Measurements from ENCODE around the gene NUDT13.
A peak's percentile ranks its signal among the peaks of the same experiment; 100 is the strongest.

The NUDT13 gene

GRCh38 chr10:73167783-73168464, 57.7 kb downstream of the NUDT13 start, which contains the start of the genes ECD and FAM149B1:
Gene ECD, minus strand, starts transcription at chr10:73168008. Its CDS starts 4,071 bp downstream, at chr10:73163937.
Gene FAM149B1, plus strand, starts transcription at chr10:73168119. Its CDS starts 221 bp downstream, at chr10:73168340.
- Mint-ChIP-seq H3K4me3 (peak within 1 kb of the TSS; percentile 99), H3K36me3 (peaks cover 50% of the 10 kb centered on the region), H3K4me1 (peaks cover 42% of the 10 kb centered on the region), H3K27ac (peak within 1 kb of the TSS; percentile 98), H3K9me3 (no peaks in the 10 kb centered on the region)
- DNase-seq (ENCODE audit: low spot score in 2 of 2) (peak; percentile 89 to 96), ATAC-seq (peak; percentile 98)

GRCh38 chr10:73168465-73168803, 58.2 kb downstream of the NUDT13 start:
- H3K27ac Mint-ChIP-seq = peak overlapping the region; percentile 98
- no peak for DNase-seq (ENCODE audit: low spot score in 2 of 2)
- peaks cover 45% of the 10 kb centered on the region for H3K36me3 Mint-ChIP-seq
- peak; percentile 5 for ATAC-seq
- H3K4me3 Mint-ChIP-seq = peak overlapping the region; percentile 99
- peaks cover 39% of the 10 kb centered on the region for H3K4me1 Mint-ChIP-seq
- no peaks in the 10 kb centered on the region for H3K9me3 Mint-ChIP-seq

GRCh38 chr10:73169320-73169719, 59.1 kb downstream of the NUDT13 start:
- DNase-seq (ENCODE audit: low spot score in 2 of 2) = no peak
- ATAC-seq = no peak
- Mint-ChIP-seq H3K27ac (no peak overlapping the region), H3K9me3 (no peaks in the 10 kb centered on the region), H3K4me3 (peak overlapping the region; percentile 99), H3K36me3 (peaks cover 39% of the 10 kb centered on the region), H3K4me1 (peaks cover 33% of the 10 kb centered on the region)

DNA sequence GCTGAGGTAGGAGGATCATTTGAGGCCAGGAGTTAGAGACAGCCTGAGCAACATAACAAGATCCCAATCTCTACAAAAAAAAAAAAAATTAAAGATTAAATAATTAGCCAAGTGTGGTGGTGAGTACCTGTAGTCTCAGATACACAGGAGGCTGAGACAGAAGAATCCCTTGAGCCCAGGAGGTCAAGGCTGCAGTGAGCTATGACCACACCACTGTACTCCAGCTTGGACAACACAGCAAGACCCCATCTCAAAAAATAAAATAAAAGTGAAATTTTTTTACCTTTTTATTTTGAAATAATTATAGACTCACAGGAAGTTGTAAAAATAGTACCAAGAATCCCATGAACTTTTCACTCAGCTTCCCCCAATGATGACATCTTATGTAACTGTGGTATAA, 62.6 kb downstream of the NUDT13 start:
- DNase-seq (ENCODE audit: low spot score in 2 of 2) (no peak), ATAC-seq (no peak)
- Mint-ChIP-seq H3K4me1 (peaks cover 1% of the 10 kb centered on the region), H3K27ac (no peak overlapping the region), H3K4me3 (no peak overlapping the region), H3K9me3 (no peaks in the 10 kb centered on the region), H3K36me3 (peaks cover 37% of the 10 kb centered on the region)

DNA sequence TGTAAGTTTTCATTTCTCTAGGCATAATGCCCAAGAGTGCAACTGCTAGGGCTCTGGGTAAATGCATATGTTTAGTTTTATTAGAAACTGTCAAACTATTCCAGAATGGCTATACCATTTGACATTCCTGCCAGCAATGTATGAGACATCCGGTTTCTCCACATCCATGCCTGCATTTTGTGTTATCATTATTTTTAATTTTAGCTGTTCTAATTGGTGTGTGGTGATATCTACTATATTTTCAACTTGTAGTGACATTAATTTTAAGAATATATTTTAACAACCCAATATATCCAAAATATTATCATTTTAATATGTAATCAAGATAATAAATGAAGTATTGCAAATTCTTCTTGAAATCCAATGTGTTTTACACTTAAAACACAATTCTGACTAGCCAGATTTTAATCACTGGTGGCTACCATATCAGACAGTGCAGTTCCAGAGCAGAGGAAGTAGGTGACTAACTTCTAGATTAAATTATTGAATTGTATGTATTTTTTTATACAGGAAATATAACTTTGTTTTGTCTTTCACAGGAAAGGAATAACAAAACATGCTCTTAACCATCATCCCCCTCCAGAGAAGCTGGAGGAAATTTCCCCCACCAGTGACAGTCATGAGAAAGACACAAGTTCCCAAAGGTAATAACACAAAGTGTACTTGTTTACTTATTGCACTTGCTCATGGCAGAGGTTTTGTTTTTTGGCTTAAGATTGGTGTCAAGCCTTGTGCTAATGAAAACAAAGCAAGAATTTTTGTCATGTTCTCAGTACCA, 64.1 kb downstream of the NUDT13 start:
- Mint-ChIP-seq H3K4me3 (no peak overlapping the region), H3K27ac (no peak overlapping the region), H3K36me3 (peaks cover 47% of the 10 kb centered on the region), H3K4me1 (no peaks in the 10 kb centered on the region), H3K9me3 (no peaks in the 10 kb centered on the region)
- ATAC-seq (no peak), DNase-seq (ENCODE audit: low spot score in 2 of 2) (no peak)
